ENCODE data around the gene FAM98A.

FAM98A gene

GRCh38 chr2:33559328-33559727 lies 39.8 kb downstream of the FAM98A start:
- CTCF ChIA-PET: no interaction called here
- POLR2A ChIA-PET: no interaction called here
- no peak for DNase-seq (ENCODE audit: extremely low spot score)
- TF ChIP-seq CTCF (IDR thresholded peaks at IDR 0.05; ENCODE audit: control extremely low read depth, extremely low read depth, low read depth, missing control alignments): no peak

GRCh38 chr2:33555681-33556080 lies 43.4 kb downstream of the FAM98A start:
- no peak for TF ChIP-seq CTCF (IDR thresholded peaks at IDR 0.05; ENCODE audit: control extremely low read depth, extremely low read depth, low read depth, missing control alignments)
- CTCF ChIA-PET: interaction anchor here (1.0 to 2.5 kb wide), 4 partner anchors 21 to 176 kb away, joined by 3 to 6 read pairs (median 4); partner anchors contain the start of gene FAM98A
- DNase-seq (ENCODE audit: extremely low spot score): no peak
- POLR2A ChIA-PET: no interaction called here

GRCh38 chr2:33552758-33553461 lies 46.2 kb downstream of the FAM98A start:
- ChIA-PET CTCF (interaction anchor here (1.3 to 2.0 kb wide), 2 partner anchors 10 to 33 kb away, joined by 3 to 7 read pairs; no protein-coding TSS in a partner anchor), POLR2A (no interaction called here)
- TF ChIP-seq CTCF (IDR thresholded peaks at IDR 0.05; ENCODE audit: control extremely low read depth, extremely low read depth, low read depth, missing control alignments): no peak
- DNase-seq (ENCODE audit: extremely low spot score): no peak

- no peak for DNase-seq (ENCODE audit: extremely low spot score)
- ChIA-PET POLR2A (no interaction called here), CTCF (interaction anchor here (1.3 to 1.7 kb wide), 5 partner anchors 12 to 49 kb away, joined by 3 to 6 read pairs (median 5); partner anchors contain the start of gene FAM98A)
- TF ChIP-seq CTCF (IDR thresholded peaks at IDR 0.05; ENCODE audit: control extremely low read depth, extremely low read depth, low read depth, missing control alignments): no peak
Measured at GRCh38 chr2:33550206-33550605, 48.9 kb downstream of the FAM98A start.

GRCh38 chr2:33541243-33541642 lies 57.9 kb downstream of the FAM98A start:
- ChIA-PET CTCF (interaction anchor here (1.0 to 1.4 kb wide), 2 partner anchors 19 to 20 kb away, joined by 3 read pairs; no protein-coding TSS in a partner anchor), POLR2A (interaction anchor here (0.6 to 0.8 kb wide), 2 partner anchors 32 to 1641 kb away, joined by 4 to 17 read pairs; no protein-coding TSS in a partner anchor)

GRCh38 chr2:33535421-33535820 lies 63.7 kb downstream of the FAM98A start:
- ChIA-PET POLR2A (no interaction called here), CTCF (interaction anchor here (0.8 to 2.4 kb wide), 4 partner anchors 15 to 59 kb away, joined by 3 to 6 read pairs (median 4); no protein-coding TSS in a partner anchor)
- DNase-seq (ENCODE audit: extremely low spot score): no peak
- TF ChIP-seq CTCF (IDR thresholded peaks at IDR 0.05; ENCODE audit: control extremely low read depth, extremely low read depth, low read depth, missing control alignments): no peak

More at GRCh38 chr2:33541243-33541642, 57.9 kb downstream of the FAM98A start:
- DNase-seq (ENCODE audit: extremely low spot score): no peak
- no peak for TF ChIP-seq CTCF (IDR thresholded peaks at IDR 0.05; ENCODE audit: control extremely low read depth, extremely low read depth, low read depth, missing control alignments)
